Neural cell (in vitro differentiated cells): ENCODE data around the gene FBXO42. TPM values are rescaled to one million over a fixed set of nuclear protein-coding genes. Genes with fewer than 3 reads are reported as not detected.

Experiments used
- H2AFZ ChIP-seq: fragments of 200-600, 300-800 bp; sonication (generic), shearing (Covaris generic); 2 replicates; pipeline ENCODE4 v1.6.0; 2014; ENCODE audit warnings: low read depth, mild to moderate bottlenecking, antibody characterized with exemption, low read length, moderate library complexity
- H3F3A ChIP-seq: fragments of 200-600 bp; shearing (Covaris generic); 2 replicates; pipeline ENCODE4 v1.6.1; 2016; ENCODE audit warnings: mild to moderate bottlenecking, moderate library complexity, mixed read lengths, antibody characterized with exemption, low read length; ENCODE audit not compliant: insufficient read depth, poor library complexity, severe bottlenecking
- H3K27ac ChIP-seq: fragments of 200-600, 300-800 bp; sonication (generic), shearing (Covaris generic); 2 replicates; pipeline ENCODE4 v1.5.1; 2014; ENCODE audit warnings: mild to moderate bottlenecking, low read length, moderate library complexity
- H3K27me3 ChIP-seq: fragments of 300-800, 200-600 bp; sonication (generic), shearing (Covaris generic); 2 replicates; pipeline ENCODE4 v1.6.0; 2014; ENCODE audit warnings: mild to moderate bottlenecking, low read depth, low read length, moderate library complexity; ENCODE audit not compliant: insufficient read depth
- H3K36me3 ChIP-seq: fragments of 300-800, 200-600 bp; sonication (generic), shearing (Covaris generic); 2 replicates; pipeline ENCODE4 v1.5.1; 2014; ENCODE audit warnings: mild to moderate bottlenecking, antibody characterized with exemption, low read length, moderate library complexity; ENCODE audit not compliant: insufficient read depth
- H3K4me2 ChIP-seq: fragments of 300-800, 200-600 bp; sonication (generic), shearing (Covaris generic); 2 replicates; pipeline ENCODE4 v1.6.0; 2014; ENCODE audit warnings: mild to moderate bottlenecking, low read length
- H3K4me3 ChIP-seq: fragments of 300-800, 200-600 bp; sonication (generic), shearing (Covaris generic); 2 replicates; pipeline ENCODE4 v1.5.1; 2014; ENCODE audit warnings: mild to moderate bottlenecking, low read length, moderate library complexity
- H3K79me2 ChIP-seq: fragments of 200-600 bp; shearing (Covaris generic); replicated peaks from 2 replicates; pipeline ENCODE4 v1.6.0; 2014; ENCODE audit warnings: mild to moderate bottlenecking, low read length, moderate library complexity; ENCODE audit not compliant: insufficient read depth
- H3K9ac ChIP-seq: fragments of 300-800, 200-600 bp; sonication (generic), shearing (Covaris generic); 2 replicates; pipeline ENCODE4 v1.6.1; 2016; ENCODE audit warnings: mild to moderate bottlenecking, low read length, mixed read lengths
- H3K9me2 ChIP-seq: fragments of 200-600 bp; shearing (Covaris generic); 2 replicates; pipeline ENCODE4 v1.6.1; 2016; ENCODE audit warnings: mild to moderate bottlenecking, low read length, mixed read lengths; ENCODE audit not compliant: insufficient read depth
- H3K9me3 ChIP-seq: fragments of 200-600, 300-800 bp; sonication (generic), shearing (Covaris generic); 2 replicates; pipeline ENCODE4 v1.6.1; 2016; ENCODE audit warnings: mild to moderate bottlenecking, mixed run types, low read length, moderate library complexity, mixed read lengths
- H4K20me1 ChIP-seq: fragments of 200-600 bp; shearing (Covaris generic); 2 replicates; pipeline ENCODE4 v1.6.1; 2016; ENCODE audit warnings: mild to moderate bottlenecking, mixed run types; ENCODE audit not compliant: insufficient read depth
- EP300 ChIP-seq: fragments of 450-650 bp; conservative IDR thresholded peaks from 2 replicates; pipeline ENCODE4 v1.6.1; 2014; ENCODE audit warnings: antibody characterized with exemption, mild to moderate bottlenecking, moderate library complexity; ENCODE audit not compliant: poor library complexity, severe bottlenecking
- EZH2 ChIP-seq: fragments of 200-600, 300-800 bp; shearing (Covaris generic), sonication (generic); IDR thresholded peaks from 2 replicates; pipeline ENCODE4 v1.6.1; 2014; ENCODE audit warnings: antibody characterized with exemption, low read length, borderline replicate concordance, mild to moderate bottlenecking; ENCODE audit not compliant: insufficient read depth, poor library complexity, severe bottlenecking
- MXI1 ChIP-seq: fragments of 450-650 bp; conservative IDR thresholded peaks from 2 replicates; pipeline ENCODE4 v1.6.1; 2014; ENCODE audit warnings: antibody characterized with exemption, mild to moderate bottlenecking; ENCODE audit not compliant: poor library complexity, severe bottlenecking
- POLR2AphosphoS5 ChIP-seq: IDR thresholded peaks from 2 replicates; pipeline ENCODE4 v1.6.1; 2012
- RAD21 ChIP-seq: fragments of 450-650 bp; conservative IDR thresholded peaks from 2 replicates; pipeline ENCODE4 v1.6.1; 2014; ENCODE audit warnings: antibody characterized with exemption, mild to moderate bottlenecking, moderate library complexity
- SMC3 ChIP-seq: fragments of 450-650 bp; conservative IDR thresholded peaks from 2 replicates; pipeline ENCODE4 v1.6.1; 2014; ENCODE audit warnings: antibody characterized with exemption, mild to moderate bottlenecking, moderate library complexity; ENCODE audit not compliant: poor library complexity
- TAF1 ChIP-seq: IDR thresholded peaks from 2 replicates; pipeline ENCODE4 v1.6.1; 2012; ENCODE audit warnings: low read depth
- polyA plus RNA-seq: library from polyadenylated mRNA; depleted of rRNA; stranded (reverse); fragments of >200 nt; gene quantifications from 2 replicates; pipeline ENCODE4 v1.2.3, GENCODE V29; 2014
- TF ChIP-seq, protein P1 (sequence below): IDR thresholded peaks from 2 replicates; pipeline ENCODE4 v1.6.1; 2012; ENCODE audit warnings: borderline replicate concordance
- TF ChIP-seq, protein P2 (sequence below): fragments of 450-650 bp; IDR thresholded peaks from 2 replicates; pipeline ENCODE4 v1.5.1; 2014; ENCODE audit warnings: antibody characterized with exemption, mild to moderate bottlenecking, moderate library complexity; ENCODE audit not compliant: poor library complexity, severe bottlenecking

The FBXO42 gene
- polyA plus RNA-seq, 1 donor from 2014 or later = 30.1 TPM

DNA sequence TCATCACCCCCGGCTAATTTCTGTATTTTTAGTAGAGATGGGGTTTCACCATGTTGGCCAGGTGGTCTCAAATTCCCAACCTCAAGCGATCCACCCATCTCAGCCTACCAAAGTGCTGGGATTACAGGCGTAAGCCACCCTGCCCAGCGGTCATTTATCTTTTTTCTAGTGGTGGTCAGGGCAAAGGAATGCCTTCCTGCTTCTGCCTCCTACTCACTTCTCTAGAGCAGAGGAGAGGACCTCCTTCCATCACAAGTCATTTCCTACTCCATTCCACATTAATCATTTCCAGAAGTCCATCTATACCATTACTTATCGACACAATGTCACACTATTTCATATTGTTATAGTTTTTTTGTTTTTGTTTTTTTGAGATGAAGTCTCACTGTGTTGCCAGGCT lies 13.3 kb downstream of the FBXO42 start:
- Histone ChIP-seq H3K27me3 (no peaks in the 10 kb centered on the region), H3F3A (no peaks in the 10 kb centered on the region), H4K20me1 (no peaks in the 10 kb centered on the region), H3K27ac (no peak overlapping the region), H3K9me3 (no peaks in the 10 kb centered on the region), H2AFZ (no peak overlapping the region), H3K79me2 (peaks cover 54% of the 10 kb centered on the region), H3K9ac (no peak overlapping the region), H3K36me3 (no peaks in the 10 kb centered on the region), H3K4me3 (no peak overlapping the region), H3K4me2 (no peak overlapping the region), H3K9me2 (no peaks in the 10 kb centered on the region)
- TF ChIP-seq RAD21 (no peak), EZH2 (no peak), MXI1 (no peak), TAF1 (no peak), SMC3 (no peak), EP300 (no peak), POLR2AphosphoS5 (no peak)
- TF ChIP-seq, protein P1, sequence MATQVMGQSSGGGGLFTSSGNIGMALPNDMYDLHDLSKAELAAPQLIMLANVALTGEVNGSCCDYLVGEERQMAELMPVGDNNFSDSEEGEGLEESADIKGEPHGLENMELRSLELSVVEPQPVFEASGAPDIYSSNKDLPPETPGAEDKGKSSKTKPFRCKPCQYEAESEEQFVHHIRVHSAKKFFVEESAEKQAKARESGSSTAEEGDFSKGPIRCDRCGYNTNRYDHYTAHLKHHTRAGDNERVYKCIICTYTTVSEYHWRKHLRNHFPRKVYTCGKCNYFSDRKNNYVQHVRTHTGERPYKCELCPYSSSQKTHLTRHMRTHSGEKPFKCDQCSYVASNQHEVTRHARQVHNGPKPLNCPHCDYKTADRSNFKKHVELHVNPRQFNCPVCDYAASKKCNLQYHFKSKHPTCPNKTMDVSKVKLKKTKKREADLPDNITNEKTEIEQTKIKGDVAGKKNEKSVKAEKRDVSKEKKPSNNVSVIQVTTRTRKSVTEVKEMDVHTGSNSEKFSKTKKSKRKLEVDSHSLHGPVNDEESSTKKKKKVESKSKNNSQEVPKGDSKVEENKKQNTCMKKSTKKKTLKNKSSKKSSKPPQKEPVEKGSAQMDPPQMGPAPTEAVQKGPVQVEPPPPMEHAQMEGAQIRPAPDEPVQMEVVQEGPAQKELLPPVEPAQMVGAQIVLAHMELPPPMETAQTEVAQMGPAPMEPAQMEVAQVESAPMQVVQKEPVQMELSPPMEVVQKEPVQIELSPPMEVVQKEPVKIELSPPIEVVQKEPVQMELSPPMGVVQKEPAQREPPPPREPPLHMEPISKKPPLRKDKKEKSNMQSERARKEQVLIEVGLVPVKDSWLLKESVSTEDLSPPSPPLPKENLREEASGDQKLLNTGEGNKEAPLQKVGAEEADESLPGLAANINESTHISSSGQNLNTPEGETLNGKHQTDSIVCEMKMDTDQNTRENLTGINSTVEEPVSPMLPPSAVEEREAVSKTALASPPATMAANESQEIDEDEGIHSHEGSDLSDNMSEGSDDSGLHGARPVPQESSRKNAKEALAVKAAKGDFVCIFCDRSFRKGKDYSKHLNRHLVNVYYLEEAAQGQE = no peak
- TF ChIP-seq, protein P2, sequence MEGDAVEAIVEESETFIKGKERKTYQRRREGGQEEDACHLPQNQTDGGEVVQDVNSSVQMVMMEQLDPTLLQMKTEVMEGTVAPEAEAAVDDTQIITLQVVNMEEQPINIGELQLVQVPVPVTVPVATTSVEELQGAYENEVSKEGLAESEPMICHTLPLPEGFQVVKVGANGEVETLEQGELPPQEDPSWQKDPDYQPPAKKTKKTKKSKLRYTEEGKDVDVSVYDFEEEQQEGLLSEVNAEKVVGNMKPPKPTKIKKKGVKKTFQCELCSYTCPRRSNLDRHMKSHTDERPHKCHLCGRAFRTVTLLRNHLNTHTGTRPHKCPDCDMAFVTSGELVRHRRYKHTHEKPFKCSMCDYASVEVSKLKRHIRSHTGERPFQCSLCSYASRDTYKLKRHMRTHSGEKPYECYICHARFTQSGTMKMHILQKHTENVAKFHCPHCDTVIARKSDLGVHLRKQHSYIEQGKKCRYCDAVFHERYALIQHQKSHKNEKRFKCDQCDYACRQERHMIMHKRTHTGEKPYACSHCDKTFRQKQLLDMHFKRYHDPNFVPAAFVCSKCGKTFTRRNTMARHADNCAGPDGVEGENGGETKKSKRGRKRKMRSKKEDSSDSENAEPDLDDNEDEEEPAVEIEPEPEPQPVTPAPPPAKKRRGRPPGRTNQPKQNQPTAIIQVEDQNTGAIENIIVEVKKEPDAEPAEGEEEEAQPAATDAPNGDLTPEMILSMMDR = no peak

DNA sequence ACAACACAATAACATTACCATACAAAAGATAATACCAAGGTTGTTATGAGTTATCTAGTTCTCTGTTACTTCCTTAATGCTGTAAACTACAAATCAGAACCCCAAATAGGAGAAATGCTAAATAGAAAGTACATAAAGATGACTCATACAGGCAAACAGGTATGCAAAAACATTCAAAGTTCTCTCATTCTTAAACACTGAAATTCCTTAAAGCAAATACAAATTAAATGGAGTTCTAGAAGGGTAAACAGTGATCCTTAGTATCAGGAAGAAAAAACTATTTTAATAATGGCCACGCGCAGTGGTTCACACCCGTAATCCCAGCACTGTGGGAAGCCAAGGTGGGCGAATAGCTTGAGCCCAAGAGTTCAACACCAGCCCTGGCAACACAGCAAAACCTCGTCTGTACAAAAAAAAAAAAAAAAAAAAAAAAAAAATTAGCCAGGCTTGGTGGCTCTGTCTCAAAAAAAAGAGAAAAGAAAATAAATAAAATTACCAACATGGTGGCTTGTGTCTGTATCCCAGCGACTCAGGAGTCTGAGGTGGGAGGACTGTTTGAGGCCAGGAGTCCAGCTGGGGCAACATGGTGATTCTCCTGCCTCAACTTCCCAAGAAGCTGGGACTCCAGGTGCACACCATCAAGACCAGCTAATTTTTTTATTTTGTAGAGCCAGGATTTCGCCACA lies 17.5 kb downstream of the FBXO42 start:
- no peaks in the 10 kb centered on the region for H4K20me1 ChIP-seq

More for the DNA sequence above, 17.5 kb downstream of the FBXO42 start:
- Histone ChIP-seq H3K9me2 (no peaks in the 10 kb centered on the region), H3K79me2 (peaks cover 47% of the 10 kb centered on the region), H3K9ac (no peak overlapping the region), H3K36me3 (no peaks in the 10 kb centered on the region), H3K4me2 (no peak overlapping the region), H2AFZ (no peak overlapping the region), H3K27me3 (no peaks in the 10 kb centered on the region), H3K4me3 (no peak overlapping the region), H3K27ac (no peak overlapping the region), H3F3A (no peaks in the 10 kb centered on the region), H3K9me3 (no peaks in the 10 kb centered on the region)
- TF ChIP-seq EZH2 (no peak), TAF1 (no peak), RAD21 (no peak), POLR2AphosphoS5 (no peak), MXI1 (no peak), EP300 (no peak), SMC3 (no peak)
- TF ChIP-seq, protein P1 = no peak
- TF ChIP-seq, protein P2 = no peak
